ENCODE results near the gene TENT4A.

- TF ChIP-seq, protein P1, sequence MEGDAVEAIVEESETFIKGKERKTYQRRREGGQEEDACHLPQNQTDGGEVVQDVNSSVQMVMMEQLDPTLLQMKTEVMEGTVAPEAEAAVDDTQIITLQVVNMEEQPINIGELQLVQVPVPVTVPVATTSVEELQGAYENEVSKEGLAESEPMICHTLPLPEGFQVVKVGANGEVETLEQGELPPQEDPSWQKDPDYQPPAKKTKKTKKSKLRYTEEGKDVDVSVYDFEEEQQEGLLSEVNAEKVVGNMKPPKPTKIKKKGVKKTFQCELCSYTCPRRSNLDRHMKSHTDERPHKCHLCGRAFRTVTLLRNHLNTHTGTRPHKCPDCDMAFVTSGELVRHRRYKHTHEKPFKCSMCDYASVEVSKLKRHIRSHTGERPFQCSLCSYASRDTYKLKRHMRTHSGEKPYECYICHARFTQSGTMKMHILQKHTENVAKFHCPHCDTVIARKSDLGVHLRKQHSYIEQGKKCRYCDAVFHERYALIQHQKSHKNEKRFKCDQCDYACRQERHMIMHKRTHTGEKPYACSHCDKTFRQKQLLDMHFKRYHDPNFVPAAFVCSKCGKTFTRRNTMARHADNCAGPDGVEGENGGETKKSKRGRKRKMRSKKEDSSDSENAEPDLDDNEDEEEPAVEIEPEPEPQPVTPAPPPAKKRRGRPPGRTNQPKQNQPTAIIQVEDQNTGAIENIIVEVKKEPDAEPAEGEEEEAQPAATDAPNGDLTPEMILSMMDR (conservative IDR thresholded peaks at IDR 0.05 in 1 of 2, IDR thresholded peaks at IDR 0.05 in 1 of 2; ENCODE audit: extremely low read depth in 1 of 2, insufficient read depth in 1 of 2, low read depth in 1 of 2, low read length in 2 of 2): no peak
- TF ChIP-seq EZH2 (IDR thresholded peaks at IDR 0.05; ENCODE audit: borderline replicate concordance, low read length): no peak
Measured at GRCh38 chr5:6716629-6717149, 3.5 kb downstream of the TENT4A start.

Measured in mammary epithelial cell (primary cell).